ENCODE measurements around the gene CD34.

Gene CD34

GRCh38 chr1:207908107-207908734 lies 2.7 kb downstream of the CD34 start:
- ChIA-PET CTCF (interaction anchor here (0.9 to 2.3 kb wide), 8 partner anchors 11 to 61 kb away, joined by 3 to 8 read pairs (median 4); no protein-coding TSS in a partner anchor), POLR2A (no interaction called here)
- no peak for TF ChIP-seq CTCF (IDR thresholded peaks at IDR 0.05; ENCODE audit: insufficient read depth, low read length, missing control alignments)

GRCh38 chr1:207904391-207904790 lies 6.5 kb downstream of the CD34 start:
- no peak overlapping the region for H3K4me3 ChIP-seq (ENCODE audit: low read depth, low read length)
- ChIA-PET CTCF (interaction anchor here (2.3 to 4.1 kb wide), 2 partner anchors 18 to 59 kb away, joined by 8 to 36 read pairs; no protein-coding TSS in a partner anchor), POLR2A (no interaction called here)
- DNase-seq (ENCODE audit: low read depth, low spot score), result no peak
- TF ChIP-seq CTCF (IDR thresholded peaks at IDR 0.05; ENCODE audit: insufficient read depth, low read length, missing control alignments), result no peak

More at GRCh38 chr1:207908107-207908734, 2.7 kb downstream of the CD34 start:
- no peak overlapping the region for H3K4me3 ChIP-seq (ENCODE audit: low read depth, low read length)
- no peak for DNase-seq (ENCODE audit: low read depth, low spot score)

- H3K4me3 ChIP-seq (ENCODE audit: low read depth, low read length), result no peak overlapping the region
- POLR2A ChIA-PET, result no interaction called here
- CTCF ChIA-PET, result interaction anchor here (0.9 to 4.1 kb wide), 4 partner anchors 15 to 61 kb away, joined by 3 to 36 read pairs (median 6); no protein-coding TSS in a partner anchor
These were observed 7.2 kb downstream of the CD34 start for GRCh38 chr1:207903767-207904166.

GRCh38 chr1:207903053-207903452 lies 7.9 kb downstream of the CD34 start:
- no peak overlapping the region for H3K4me3 ChIP-seq (ENCODE audit: low read depth, low read length)
- ChIA-PET CTCF (interaction anchor here (0.9 to 4.1 kb wide), 4 partner anchors 15 to 61 kb away, joined by 3 to 36 read pairs (median 6); no protein-coding TSS in a partner anchor), POLR2A (no interaction called here)
- TF ChIP-seq CTCF (IDR thresholded peaks at IDR 0.05; ENCODE audit: insufficient read depth, low read length, missing control alignments), result no peak
- no peak for DNase-seq (ENCODE audit: low read depth, low spot score)

More at GRCh38 chr1:207903767-207904166, 7.2 kb downstream of the CD34 start:
- no peak for TF ChIP-seq CTCF (IDR thresholded peaks at IDR 0.05; ENCODE audit: insufficient read depth, low read length, missing control alignments)
- no peak for DNase-seq (ENCODE audit: low read depth, low spot score)

GRCh38 chr1:207902566-207902965 lies 8.4 kb downstream of the CD34 start:
- DNase-seq (ENCODE audit: low read depth, low spot score), result no peak
- no peak for TF ChIP-seq CTCF (IDR thresholded peaks at IDR 0.05; ENCODE audit: insufficient read depth, low read length, missing control alignments)
- ChIA-PET POLR2A (no interaction called here), CTCF (interaction anchor here (2.3 to 4.1 kb wide), 2 partner anchors 16 to 61 kb away, joined by 8 to 36 read pairs; no protein-coding TSS in a partner anchor)
- no peak overlapping the region for H3K4me3 ChIP-seq (ENCODE audit: low read depth, low read length)

- ChIA-PET POLR2A (no interaction called here), CTCF (interaction anchor here (0.6 to 12.4 kb wide), 4 partner anchors 15 to 67 kb away, joined by 3 to 159 read pairs (median 54); no protein-coding TSS in a partner anchor)
- no peak overlapping the region for H3K4me3 ChIP-seq (ENCODE audit: low read depth, low read length)
- DNase-seq (ENCODE audit: low read depth, low spot score), result no peak
- TF ChIP-seq CTCF (IDR thresholded peaks at IDR 0.05; ENCODE audit: insufficient read depth, low read length, missing control alignments), result no peak
These were observed 9.8 kb downstream of the CD34 start for GRCh38 chr1:207901041-207901653.

All from AG04449 (cell line).